ENCODE data around the gene ENOX1.

Gene ENOX1

GRCh38 chr13:43293008-43293407 is 493.8 kb downstream of the ENOX1 start:
- no peak for DNase-seq (ENCODE audit: low read depth)
- no peak for TF ChIP-seq CTCF (IDR thresholded peaks at IDR 0.05; ENCODE audit: insufficient read depth, low read depth, low read length, missing control alignments)
- H3K4me3 ChIP-seq (ENCODE audit: low read depth, low read length) = no peak overlapping the region

- H3K4me3 ChIP-seq (ENCODE audit: low read depth, low read length) = no peak overlapping the region
- DNase-seq (ENCODE audit: low read depth) = no peak
- no peak for TF ChIP-seq CTCF (IDR thresholded peaks at IDR 0.05; ENCODE audit: insufficient read depth, low read depth, low read length, missing control alignments)
Measured at GRCh38 chr13:43291287-43292060, 495.3 kb downstream of the ENOX1 start.

- no peak overlapping the region for H3K4me3 ChIP-seq (ENCODE audit: low read depth, low read length)
- no peak for TF ChIP-seq CTCF (IDR thresholded peaks at IDR 0.05; ENCODE audit: insufficient read depth, low read depth, low read length, missing control alignments)
- no peak for DNase-seq (ENCODE audit: low read depth)
Measured at GRCh38 chr13:43289470-43290255, 497.1 kb downstream of the ENOX1 start.

GRCh38 chr13:43286751-43287150 is 500.0 kb downstream of the ENOX1 start:
- H3K4me3 ChIP-seq (ENCODE audit: low read depth, low read length) = no peak overlapping the region
- TF ChIP-seq CTCF (IDR thresholded peaks at IDR 0.05; ENCODE audit: insufficient read depth, low read depth, low read length, missing control alignments) = no peak
- no peak for DNase-seq (ENCODE audit: low read depth)

GRCh38 chr13:43285933-43286597 is 500.7 kb downstream of the ENOX1 start:
- TF ChIP-seq CTCF (IDR thresholded peaks at IDR 0.05; ENCODE audit: insufficient read depth, low read depth, low read length, missing control alignments) = no peak

GRCh38 chr13:43284162-43284561 is 502.6 kb downstream of the ENOX1 start:
- no peak for DNase-seq (ENCODE audit: low read depth)
- H3K4me3 ChIP-seq (ENCODE audit: low read depth, low read length) = no peak overlapping the region
- no peak for TF ChIP-seq CTCF (IDR thresholded peaks at IDR 0.05; ENCODE audit: insufficient read depth, low read depth, low read length, missing control alignments)

More at GRCh38 chr13:43285933-43286597, 500.7 kb downstream of the ENOX1 start:
- no peak for DNase-seq (ENCODE audit: low read depth)
- H3K4me3 ChIP-seq (ENCODE audit: low read depth, low read length) = no peak overlapping the region
